ENCODE results near the gene TTLL1.
"Not testable (repeated sequence)": the region's sequence is repeated elsewhere in the genome, so short reads cannot be mapped to it uniquely, and the experiment has no call there.

Gene TTLL1

DNA sequence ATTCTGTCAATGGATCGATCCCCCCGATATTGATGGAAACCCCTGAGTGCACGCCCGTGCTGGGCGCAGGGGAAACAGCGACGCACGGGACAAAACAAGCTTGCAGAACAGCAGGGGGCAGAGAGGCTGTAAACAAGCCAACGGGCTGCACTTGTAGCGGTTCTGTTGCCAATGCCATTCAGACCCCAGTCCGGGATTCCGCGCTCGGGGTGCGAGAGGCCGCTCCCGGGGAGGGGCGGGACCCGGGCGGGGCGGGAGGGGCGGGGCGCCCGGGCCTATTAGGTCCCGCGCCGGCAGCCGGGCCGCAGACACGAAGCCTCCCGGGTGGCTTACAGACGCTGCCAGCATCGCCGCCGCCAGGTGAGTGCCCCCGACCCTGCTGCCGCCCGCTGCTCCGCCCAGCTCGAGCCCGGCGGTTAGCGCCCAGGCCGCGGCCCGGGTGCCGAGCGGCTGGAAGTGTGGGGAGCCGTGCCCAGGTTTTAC is 21.3 kb upstream of the TTLL1 start, which contains the start of gene BIK:
Gene BIK (plus strand): TSS at position 307 of the 483 bp plus-strand sequence. CDS start 13,273 bp downstream, outside the sequence.
- Histone ChIP-seq H3K9me3 (ENCODE audit: control insufficient read depth, low read length) (no peaks in the 10 kb centered on the region), H3K27ac (ENCODE audit: insufficient read depth, low read depth, low read length, poor library complexity, severe bottlenecking) (no peak within 1 kb of the TSS), H3K36me3 (ENCODE audit: control insufficient read depth, insufficient read depth, low read length) (no peaks in the 10 kb centered on the region), H3K4me3 (ENCODE audit: insufficient read depth, low read depth, low read length) (peak within 1 kb of the TSS; percentile 44), H3K27me3 (ENCODE audit: control insufficient read depth, insufficient read depth, low read length, poor library complexity, severe bottlenecking) (peaks cover 56% of the 10 kb centered on the region), H3K4me1 (ENCODE audit: control insufficient read depth, insufficient read depth, low read length) (no peaks in the 10 kb centered on the region)
- 1% methylated on average over 49 of the region's 49 CpGs for WGBS, 2 experiments

GRCh38 chr22:43109921-43110443 is 20.8 kb upstream of the TTLL1 start:
- peak overlapping the region; percentile 44 for H3K4me3 ChIP-seq (ENCODE audit: insufficient read depth, low read depth, low read length)
- H3K9me3 ChIP-seq (ENCODE audit: control insufficient read depth, low read length), result no peaks in the 10 kb centered on the region
- no peaks in the 10 kb centered on the region for H3K36me3 ChIP-seq (ENCODE audit: control insufficient read depth, insufficient read depth, low read length)
- no peaks in the 10 kb centered on the region for H3K4me1 ChIP-seq (ENCODE audit: control insufficient read depth, insufficient read depth, low read length)
- WGBS, 2 experiments, result 1% methylated on average over 32 of the region's 32 CpGs
- H3K27ac ChIP-seq (ENCODE audit: insufficient read depth, low read depth, low read length, poor library complexity, severe bottlenecking), result no peak overlapping the region
- H3K27me3 ChIP-seq (ENCODE audit: control insufficient read depth, insufficient read depth, low read length, poor library complexity, severe bottlenecking), result peaks cover 56% of the 10 kb centered on the region

- H3K4me3 ChIP-seq (ENCODE audit: insufficient read depth, low read depth, low read length), result no peak overlapping the region
- H3K9me3 ChIP-seq (ENCODE audit: control insufficient read depth, low read length), result no peaks in the 10 kb centered on the region
- peaks cover 56% of the 10 kb centered on the region for H3K27me3 ChIP-seq (ENCODE audit: control insufficient read depth, insufficient read depth, low read length, poor library complexity, severe bottlenecking)
- no peaks in the 10 kb centered on the region for H3K36me3 ChIP-seq (ENCODE audit: control insufficient read depth, insufficient read depth, low read length)
- 29 to 35% methylated on average over 5 of the region's 5 CpGs for WGBS, 2 experiments
- H3K27ac ChIP-seq (ENCODE audit: insufficient read depth, low read depth, low read length, poor library complexity, severe bottlenecking), result no peak overlapping the region
- no peaks in the 10 kb centered on the region for H3K4me1 ChIP-seq (ENCODE audit: control insufficient read depth, insufficient read depth, low read length)
Observed at GRCh38 chr22:43109511-43109910, 20.3 kb upstream of the TTLL1 start.

GRCh38 chr22:43106302-43106701 is 17.1 kb upstream of the TTLL1 start:
- Histone ChIP-seq H3K9me3 (ENCODE audit: control insufficient read depth, low read length) (no peaks in the 10 kb centered on the region), H3K27ac (ENCODE audit: insufficient read depth, low read depth, low read length, poor library complexity, severe bottlenecking) (no peak overlapping the region), H3K4me1 (ENCODE audit: control insufficient read depth, insufficient read depth, low read length) (peaks cover 10% of the 10 kb centered on the region), H3K27me3 (ENCODE audit: control insufficient read depth, insufficient read depth, low read length, poor library complexity, severe bottlenecking) (peaks cover 30% of the 10 kb centered on the region), H3K4me3 (ENCODE audit: insufficient read depth, low read depth, low read length) (no peak overlapping the region), H3K36me3 (ENCODE audit: control insufficient read depth, insufficient read depth, low read length) (no peaks in the 10 kb centered on the region)
- WGBS, 2 experiments, result 90 to 91% methylated on average over 8 of the region's 8 CpGs

DNA sequence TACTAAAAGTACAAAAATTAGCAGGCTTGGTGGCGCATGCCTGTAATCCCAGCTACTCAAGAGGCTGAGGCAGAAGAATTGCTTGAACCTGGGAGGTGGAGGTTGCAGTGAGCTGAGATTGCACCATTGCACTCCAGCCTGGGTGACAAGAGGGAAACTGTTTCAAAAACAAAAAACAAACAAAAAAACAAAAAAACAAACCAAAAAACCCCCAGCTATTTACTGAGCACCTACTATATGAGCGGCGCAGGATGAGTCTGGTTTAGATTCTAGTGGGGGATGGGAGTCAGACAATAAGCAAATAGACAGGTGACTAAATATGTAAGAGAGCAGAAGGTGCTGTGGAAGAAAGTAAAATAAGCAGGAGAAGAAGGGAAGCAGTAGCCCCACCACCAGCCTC is 15.8 kb upstream of the TTLL1 start:
- not testable (repeated sequence) for H3K4me3 ChIP-seq (ENCODE audit: insufficient read depth, low read depth, low read length)
- peaks cover 10% of the 10 kb centered on the region for H3K4me1 ChIP-seq (ENCODE audit: control insufficient read depth, insufficient read depth, low read length)
- WGBS, 2 experiments, result 92 to 97% methylated on average over 3 of the region's 3 CpGs

GRCh38 chr22:43104056-43104625 is 14.9 kb upstream of the TTLL1 start:
- not testable (repeated sequence) for H3K4me3 ChIP-seq (ENCODE audit: insufficient read depth, low read depth, low read length); H3K36me3 ChIP-seq (ENCODE audit: control insufficient read depth, insufficient read depth, low read length); H3K9me3 ChIP-seq (ENCODE audit: control insufficient read depth, low read length); H3K27me3 ChIP-seq (ENCODE audit: control insufficient read depth, insufficient read depth, low read length, poor library complexity, severe bottlenecking)
- Histone ChIP-seq H3K27ac (ENCODE audit: insufficient read depth, low read depth, low read length, poor library complexity, severe bottlenecking) (peak overlapping the region; percentile 38), H3K4me1 (ENCODE audit: control insufficient read depth, insufficient read depth, low read length) (peaks cover 10% of the 10 kb centered on the region)
- 66 to 72% methylated on average over 15 of the region's 15 CpGs for WGBS, 2 experiments

More for the DNA sequence above, 15.8 kb upstream of the TTLL1 start:
- peaks cover 17% of the 10 kb centered on the region for H3K27me3 ChIP-seq (ENCODE audit: control insufficient read depth, insufficient read depth, low read length, poor library complexity, severe bottlenecking)
- H3K36me3 ChIP-seq (ENCODE audit: control insufficient read depth, insufficient read depth, low read length); H3K9me3 ChIP-seq (ENCODE audit: control insufficient read depth, low read length); H3K27ac ChIP-seq (ENCODE audit: insufficient read depth, low read depth, low read length, poor library complexity, severe bottlenecking): not testable (repeated sequence)

DNA sequence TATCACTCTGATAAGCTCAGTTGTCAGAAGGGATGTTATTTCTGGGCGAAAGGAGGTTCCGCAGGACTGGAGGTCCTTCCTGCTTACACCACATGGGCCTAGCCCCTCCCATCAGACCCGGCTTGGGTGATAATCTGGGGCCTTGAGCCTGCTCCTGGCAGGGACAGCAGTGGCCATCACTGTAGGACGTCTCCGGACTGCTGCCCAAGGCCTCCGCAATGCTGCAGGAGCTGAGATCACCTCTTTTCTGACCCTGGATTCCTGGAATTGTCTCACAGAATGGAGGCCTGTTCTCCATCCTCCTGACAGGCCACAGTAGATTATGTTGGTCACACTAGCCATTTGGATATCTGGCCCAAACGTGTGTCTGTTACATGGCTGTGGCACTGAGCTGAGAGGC is 12.1 kb upstream of the TTLL1 start:
- H3K4me1 ChIP-seq (ENCODE audit: control insufficient read depth, insufficient read depth, low read length), result peaks cover 10% of the 10 kb centered on the region
- no peak overlapping the region for H3K27ac ChIP-seq (ENCODE audit: insufficient read depth, low read depth, low read length, poor library complexity, severe bottlenecking)
- peaks cover 3% of the 10 kb centered on the region for H3K9me3 ChIP-seq (ENCODE audit: control insufficient read depth, low read length)
- 91 to 92% methylated on average over 7 of the region's 7 CpGs for WGBS, 2 experiments
- H3K36me3 ChIP-seq (ENCODE audit: control insufficient read depth, insufficient read depth, low read length), result no peaks in the 10 kb centered on the region
- H3K4me3 ChIP-seq (ENCODE audit: insufficient read depth, low read depth, low read length), result no peak overlapping the region
- no peaks in the 10 kb centered on the region for H3K27me3 ChIP-seq (ENCODE audit: control insufficient read depth, insufficient read depth, low read length, poor library complexity, severe bottlenecking)

- Histone ChIP-seq H3K27me3 (ENCODE audit: control insufficient read depth, insufficient read depth, low read length, poor library complexity, severe bottlenecking) (no peaks in the 10 kb centered on the region), H3K27ac (ENCODE audit: insufficient read depth, low read depth, low read length, poor library complexity, severe bottlenecking) (no peak overlapping the region), H3K9me3 (ENCODE audit: control insufficient read depth, low read length) (peaks cover 3% of the 10 kb centered on the region), H3K4me1 (ENCODE audit: control insufficient read depth, insufficient read depth, low read length) (peaks cover 10% of the 10 kb centered on the region), H3K36me3 (ENCODE audit: control insufficient read depth, insufficient read depth, low read length) (no peaks in the 10 kb centered on the region), H3K4me3 (ENCODE audit: insufficient read depth, low read depth, low read length) (no peak overlapping the region)
- WGBS, 2 experiments, result 86 to 91% methylated on average over 5 of the region's 5 CpGs
Observed at GRCh38 chr22:43100225-43100624, 11.0 kb upstream of the TTLL1 start.

DNA sequence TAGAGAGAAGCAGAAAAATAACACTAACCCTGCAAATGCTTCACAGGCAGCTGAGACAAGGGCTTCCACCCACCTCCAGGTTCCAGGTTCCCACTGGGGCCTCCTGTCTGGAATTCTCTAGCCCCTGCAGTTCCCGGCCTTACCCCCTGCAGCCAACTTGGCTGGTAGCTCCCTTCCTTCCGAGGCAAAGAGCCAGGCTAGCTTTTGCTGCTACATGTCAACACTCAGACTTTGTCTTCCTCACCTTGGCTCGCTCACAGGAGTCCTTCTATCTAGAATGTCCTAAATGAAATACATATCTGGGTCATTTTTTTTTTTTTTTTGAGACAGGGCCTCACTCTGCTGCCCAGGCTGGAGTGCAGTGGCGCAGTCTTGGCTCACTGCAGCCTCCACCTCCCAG is 9.9 kb upstream of the TTLL1 start:
- Histone ChIP-seq H3K27ac (ENCODE audit: insufficient read depth, low read depth, low read length, poor library complexity, severe bottlenecking) (no peak overlapping the region), H3K4me1 (ENCODE audit: control insufficient read depth, insufficient read depth, low read length) (peaks cover 8% of the 10 kb centered on the region), H3K27me3 (ENCODE audit: control insufficient read depth, insufficient read depth, low read length, poor library complexity, severe bottlenecking) (no peaks in the 10 kb centered on the region), H3K9me3 (ENCODE audit: control insufficient read depth, low read length) (peaks cover 3% of the 10 kb centered on the region), H3K36me3 (ENCODE audit: control insufficient read depth, insufficient read depth, low read length) (no peaks in the 10 kb centered on the region), H3K4me3 (ENCODE audit: insufficient read depth, low read depth, low read length) (no peak overlapping the region)
- 85 to 94% methylated on average over 4 of the region's 4 CpGs for WGBS, 2 experiments

DNA sequence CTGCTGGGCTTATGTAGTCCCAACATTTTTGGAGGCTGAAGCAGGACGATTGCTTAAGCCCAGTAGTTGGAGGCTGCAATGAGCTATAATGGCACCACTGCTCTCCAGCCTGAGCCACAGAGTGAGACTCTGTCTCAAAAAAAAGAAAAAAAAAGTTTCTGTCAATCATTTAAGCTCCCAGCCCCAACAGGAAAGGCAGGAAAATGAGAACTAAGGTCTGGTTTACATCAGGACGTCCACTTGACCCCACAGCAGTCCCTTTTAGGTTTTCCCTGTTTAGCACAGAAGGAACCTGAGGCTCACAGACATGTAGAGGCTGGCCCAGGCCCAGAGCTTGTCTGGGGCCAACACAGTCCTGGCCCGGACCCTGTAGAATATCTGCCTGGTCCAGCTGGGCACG is 9.2 kb upstream of the TTLL1 start:
- H3K27me3 ChIP-seq (ENCODE audit: control insufficient read depth, insufficient read depth, low read length, poor library complexity, severe bottlenecking), result no peaks in the 10 kb centered on the region
- H3K27ac ChIP-seq (ENCODE audit: insufficient read depth, low read depth, low read length, poor library complexity, severe bottlenecking), result no peak overlapping the region
- H3K36me3 ChIP-seq (ENCODE audit: control insufficient read depth, insufficient read depth, low read length), result no peaks in the 10 kb centered on the region
- no peak overlapping the region for H3K4me3 ChIP-seq (ENCODE audit: insufficient read depth, low read depth, low read length)
- H3K9me3 ChIP-seq (ENCODE audit: control insufficient read depth, low read length), result peaks cover 3% of the 10 kb centered on the region
- WGBS, 2 experiments, result 86 to 87% methylated on average over 4 of the region's 4 CpGs
- H3K4me1 ChIP-seq (ENCODE audit: control insufficient read depth, insufficient read depth, low read length), result peaks cover under 1% of the 10 kb centered on the region
